Measurements from ENCODE around the gene APOL2. TPM values are rescaled to one million over a fixed set of nuclear protein-coding genes. Genes with fewer than 3 reads are reported as not detected.

Gene APOL2
- total RNA-seq, 1 donor from 2014 or later, result 77.2 TPM

DNA sequence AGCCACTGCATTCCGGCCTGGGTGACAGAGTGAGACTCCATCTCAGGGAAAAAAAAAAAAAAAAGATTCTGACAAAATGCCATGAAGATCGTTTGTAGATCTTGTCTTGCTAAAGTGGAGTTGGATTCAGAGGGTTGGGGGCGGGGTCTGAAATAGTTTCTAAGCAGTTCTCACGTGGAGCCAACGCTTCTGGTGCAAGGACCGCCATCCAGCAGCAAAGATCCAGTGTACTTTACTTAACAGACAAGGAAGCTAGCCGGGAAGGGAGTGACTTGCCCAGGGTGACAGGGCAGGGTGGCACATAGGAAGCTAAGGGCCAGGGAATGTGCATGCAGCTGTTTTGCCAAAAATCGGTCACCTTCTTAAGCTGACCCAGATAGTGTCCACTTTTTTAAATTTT is 41.1 kb upstream of the APOL2 start:
- Histone ChIP-seq H4K20me1 (ENCODE audit: insufficient read depth, low read length) (peaks cover 85% of the 10 kb centered on the region), H3K4me2 (ENCODE audit: low read length) (no peak overlapping the region), H3K27ac (ENCODE audit: low read depth, low read length) (no peak overlapping the region), H3K79me2 (ENCODE audit: insufficient read depth, low read length) (peaks cover 17% of the 10 kb centered on the region), H3K9ac (ENCODE audit: low read length) (no peak overlapping the region), H3K4me1 (ENCODE audit: insufficient read depth, low read length) (peaks cover 12% of the 10 kb centered on the region), H2AFZ (ENCODE audit: low read depth, low read length) (no peak overlapping the region), H3K4me3 (ENCODE audit: insufficient read depth, low read depth, low read length) (no peak overlapping the region), H3K36me3 (ENCODE audit: insufficient read depth, low read length) (peaks cover 58% of the 10 kb centered on the region), H3K27me3 (ENCODE audit: insufficient read depth, low read length) (no peaks in the 10 kb centered on the region), H3K9me3 (ENCODE audit: insufficient read depth, low read depth, low read length) (no peaks in the 10 kb centered on the region)
- TF ChIP-seq, protein P1, sequence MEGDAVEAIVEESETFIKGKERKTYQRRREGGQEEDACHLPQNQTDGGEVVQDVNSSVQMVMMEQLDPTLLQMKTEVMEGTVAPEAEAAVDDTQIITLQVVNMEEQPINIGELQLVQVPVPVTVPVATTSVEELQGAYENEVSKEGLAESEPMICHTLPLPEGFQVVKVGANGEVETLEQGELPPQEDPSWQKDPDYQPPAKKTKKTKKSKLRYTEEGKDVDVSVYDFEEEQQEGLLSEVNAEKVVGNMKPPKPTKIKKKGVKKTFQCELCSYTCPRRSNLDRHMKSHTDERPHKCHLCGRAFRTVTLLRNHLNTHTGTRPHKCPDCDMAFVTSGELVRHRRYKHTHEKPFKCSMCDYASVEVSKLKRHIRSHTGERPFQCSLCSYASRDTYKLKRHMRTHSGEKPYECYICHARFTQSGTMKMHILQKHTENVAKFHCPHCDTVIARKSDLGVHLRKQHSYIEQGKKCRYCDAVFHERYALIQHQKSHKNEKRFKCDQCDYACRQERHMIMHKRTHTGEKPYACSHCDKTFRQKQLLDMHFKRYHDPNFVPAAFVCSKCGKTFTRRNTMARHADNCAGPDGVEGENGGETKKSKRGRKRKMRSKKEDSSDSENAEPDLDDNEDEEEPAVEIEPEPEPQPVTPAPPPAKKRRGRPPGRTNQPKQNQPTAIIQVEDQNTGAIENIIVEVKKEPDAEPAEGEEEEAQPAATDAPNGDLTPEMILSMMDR (IDR thresholded peaks at IDR 0.05; ENCODE audit: insufficient read depth, low read depth, low read length), result no peak
- no peak for TF ChIP-seq EZH2 (IDR thresholded peaks at IDR 0.05; ENCODE audit: insufficient read depth, low read length)
- FAIRE-seq (no peak), DNase-seq (ENCODE audit: low read depth) (no peak)
- Mint-ChIP-seq H3K36me3 (ENCODE audit: low read depth, unreplicated experiment) (peaks cover 28% of the 10 kb centered on the region), H3K27ac (ENCODE audit: unreplicated experiment) (peak overlapping the region; percentile 84), H3K27me3 (ENCODE audit: low read depth, unreplicated experiment) (no peaks in the 10 kb centered on the region), H3K9me3 (ENCODE audit: unreplicated experiment) (no peaks in the 10 kb centered on the region), H3K4me3 (ENCODE audit: unreplicated experiment) (no peak overlapping the region), H3K4me1 (ENCODE audit: low read depth, unreplicated experiment) (peaks cover 27% of the 10 kb centered on the region)

DNA sequence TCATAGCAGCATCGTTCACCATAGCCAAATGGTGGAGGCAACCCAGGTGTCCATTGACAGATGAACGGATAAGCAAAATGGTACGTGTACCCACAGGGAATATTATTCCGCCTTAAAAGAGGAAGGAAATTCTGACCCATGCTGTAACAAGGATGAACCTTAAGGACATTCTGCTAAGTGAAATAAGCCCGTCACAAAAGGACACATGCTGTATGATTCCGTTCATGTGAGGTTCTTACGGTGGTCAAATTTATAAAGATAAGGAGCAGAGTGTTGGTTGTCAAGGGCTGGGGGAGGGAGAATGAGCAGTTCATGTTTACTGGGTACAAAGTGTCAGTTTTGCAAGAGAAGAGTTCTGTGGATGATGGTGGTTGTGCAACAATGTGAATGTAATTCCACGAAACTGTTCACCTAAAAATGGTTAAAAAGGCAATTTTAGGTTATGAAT is 39.9 kb upstream of the APOL2 start:
- no peaks in the 10 kb centered on the region for H3K27me3 Mint-ChIP-seq (ENCODE audit: low read depth, unreplicated experiment)
- Histone ChIP-seq H3K79me2 (ENCODE audit: insufficient read depth, low read length) (peaks cover 6% of the 10 kb centered on the region), H3K4me3 (ENCODE audit: insufficient read depth, low read depth, low read length) (no peak overlapping the region), H3K36me3 (ENCODE audit: insufficient read depth, low read length) (peaks cover 47% of the 10 kb centered on the region), H3K4me1 (ENCODE audit: insufficient read depth, low read length) (peaks cover 12% of the 10 kb centered on the region), H3K4me2 (ENCODE audit: low read length) (no peak overlapping the region), H3K9me3 (ENCODE audit: insufficient read depth, low read depth, low read length) (no peaks in the 10 kb centered on the region), H3K9ac (ENCODE audit: low read length) (no peak overlapping the region), H2AFZ (ENCODE audit: low read depth, low read length) (no peak overlapping the region), H3K27me3 (ENCODE audit: insufficient read depth, low read length) (no peaks in the 10 kb centered on the region), H3K27ac (ENCODE audit: low read depth, low read length) (no peak overlapping the region), H4K20me1 (ENCODE audit: insufficient read depth, low read length) (peaks cover 81% of the 10 kb centered on the region)
- H3K9me3 Mint-ChIP-seq (ENCODE audit: unreplicated experiment), result no peaks in the 10 kb centered on the region
- peaks cover 27% of the 10 kb centered on the region for H3K4me1 Mint-ChIP-seq (ENCODE audit: low read depth, unreplicated experiment)
- H3K4me3 Mint-ChIP-seq (ENCODE audit: unreplicated experiment), result no peak overlapping the region
- TF ChIP-seq, protein P1 (IDR thresholded peaks at IDR 0.05; ENCODE audit: insufficient read depth, low read depth, low read length), result no peak
- TF ChIP-seq EZH2 (IDR thresholded peaks at IDR 0.05; ENCODE audit: insufficient read depth, low read length), result no peak
- H3K36me3 Mint-ChIP-seq (ENCODE audit: low read depth, unreplicated experiment), result peaks cover 26% of the 10 kb centered on the region
- FAIRE-seq, result no peak
- peak overlapping the region; percentile 84 for H3K27ac Mint-ChIP-seq (ENCODE audit: unreplicated experiment)
- no peak for DNase-seq (ENCODE audit: low read depth)

DNA sequence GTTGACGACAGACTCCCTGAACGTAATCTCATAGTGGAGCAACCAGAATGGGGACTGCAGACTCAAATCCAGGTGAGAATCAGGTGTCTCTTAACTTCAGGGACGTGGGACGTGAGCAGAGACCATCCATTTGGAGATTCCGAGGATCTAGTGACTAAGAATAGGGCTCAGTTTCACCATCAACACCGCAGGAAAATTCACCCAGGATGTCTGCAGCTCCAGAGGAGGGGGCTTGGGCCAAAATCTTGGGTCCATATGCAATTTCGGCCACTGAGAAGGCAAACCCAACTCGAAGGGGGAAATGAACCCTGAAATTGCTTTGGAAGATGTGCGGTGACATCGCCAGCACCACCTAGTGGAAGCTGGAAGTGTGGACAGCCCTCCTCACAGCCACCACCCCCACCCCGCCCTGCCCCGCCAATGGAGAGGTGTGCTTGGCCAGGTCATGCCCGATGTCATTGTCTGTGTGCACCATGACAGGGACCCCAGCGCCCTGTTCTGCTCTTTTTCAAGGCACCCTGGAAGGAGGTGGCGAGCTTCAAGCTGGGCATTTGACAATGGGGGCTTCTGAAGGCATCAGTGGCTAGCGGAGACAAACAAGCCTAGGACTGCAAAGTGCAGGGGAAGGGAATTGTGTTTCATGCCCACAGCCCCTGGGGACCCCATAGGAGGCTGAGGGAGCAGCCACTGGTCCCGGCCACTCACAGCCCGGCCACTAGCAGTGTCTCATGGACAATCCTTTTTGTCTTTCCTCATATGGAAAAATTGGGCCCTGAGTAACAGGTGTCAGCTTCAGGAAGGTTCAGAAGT is 38.4 kb upstream of the APOL2 start:
- Mint-ChIP-seq H3K4me3 (ENCODE audit: unreplicated experiment) (no peak overlapping the region), H3K9me3 (ENCODE audit: unreplicated experiment) (no peaks in the 10 kb centered on the region), H3K27ac (ENCODE audit: unreplicated experiment) (peak overlapping the region; percentile 67), H3K36me3 (ENCODE audit: low read depth, unreplicated experiment) (peaks cover 19% of the 10 kb centered on the region), H3K4me1 (ENCODE audit: low read depth, unreplicated experiment) (peaks cover 23% of the 10 kb centered on the region), H3K27me3 (ENCODE audit: low read depth, unreplicated experiment) (no peaks in the 10 kb centered on the region)
- peaks cover 35% of the 10 kb centered on the region for H3K36me3 ChIP-seq (ENCODE audit: insufficient read depth, low read length)
- H3K9me3 ChIP-seq (ENCODE audit: insufficient read depth, low read depth, low read length), result no peaks in the 10 kb centered on the region
- DNase-seq (ENCODE audit: low read depth) (peak; percentile 35), FAIRE-seq (no peak)
- H3K79me2 ChIP-seq (ENCODE audit: insufficient read depth, low read length), result peaks cover under 1% of the 10 kb centered on the region
- H3K27me3 ChIP-seq (ENCODE audit: insufficient read depth, low read length), result no peaks in the 10 kb centered on the region
- no peak overlapping the region for H3K4me3 ChIP-seq (ENCODE audit: insufficient read depth, low read depth, low read length)
- H3K4me2 ChIP-seq (ENCODE audit: low read length), result no peak overlapping the region
- H3K27ac ChIP-seq (ENCODE audit: low read depth, low read length), result no peak overlapping the region
- no peak overlapping the region for H3K9ac ChIP-seq (ENCODE audit: low read length)
- TF ChIP-seq, protein P1 (IDR thresholded peaks at IDR 0.05; ENCODE audit: insufficient read depth, low read depth, low read length), result peak; percentile 43
- TF ChIP-seq EZH2 (IDR thresholded peaks at IDR 0.05; ENCODE audit: insufficient read depth, low read length), result no peak
- H2AFZ ChIP-seq (ENCODE audit: low read depth, low read length), result no peak overlapping the region
- H3K4me1 ChIP-seq (ENCODE audit: insufficient read depth, low read length), result peaks cover 12% of the 10 kb centered on the region
- peaks cover 67% of the 10 kb centered on the region for H4K20me1 ChIP-seq (ENCODE audit: insufficient read depth, low read length)

Measured in astrocyte (in vitro differentiated cells and primary cell).